ENCODE measurements around the gene PAX6. TPM values are rescaled to one million over a fixed set of nuclear protein-coding genes. Genes with fewer than 3 reads are reported as not detected.
A peak's percentile ranks its signal among the peaks of the same experiment; 100 is the strongest.

PAX6 gene
- total and polyA plus RNA-seq, 2 donors from 2014 or later = not detected

DNA sequence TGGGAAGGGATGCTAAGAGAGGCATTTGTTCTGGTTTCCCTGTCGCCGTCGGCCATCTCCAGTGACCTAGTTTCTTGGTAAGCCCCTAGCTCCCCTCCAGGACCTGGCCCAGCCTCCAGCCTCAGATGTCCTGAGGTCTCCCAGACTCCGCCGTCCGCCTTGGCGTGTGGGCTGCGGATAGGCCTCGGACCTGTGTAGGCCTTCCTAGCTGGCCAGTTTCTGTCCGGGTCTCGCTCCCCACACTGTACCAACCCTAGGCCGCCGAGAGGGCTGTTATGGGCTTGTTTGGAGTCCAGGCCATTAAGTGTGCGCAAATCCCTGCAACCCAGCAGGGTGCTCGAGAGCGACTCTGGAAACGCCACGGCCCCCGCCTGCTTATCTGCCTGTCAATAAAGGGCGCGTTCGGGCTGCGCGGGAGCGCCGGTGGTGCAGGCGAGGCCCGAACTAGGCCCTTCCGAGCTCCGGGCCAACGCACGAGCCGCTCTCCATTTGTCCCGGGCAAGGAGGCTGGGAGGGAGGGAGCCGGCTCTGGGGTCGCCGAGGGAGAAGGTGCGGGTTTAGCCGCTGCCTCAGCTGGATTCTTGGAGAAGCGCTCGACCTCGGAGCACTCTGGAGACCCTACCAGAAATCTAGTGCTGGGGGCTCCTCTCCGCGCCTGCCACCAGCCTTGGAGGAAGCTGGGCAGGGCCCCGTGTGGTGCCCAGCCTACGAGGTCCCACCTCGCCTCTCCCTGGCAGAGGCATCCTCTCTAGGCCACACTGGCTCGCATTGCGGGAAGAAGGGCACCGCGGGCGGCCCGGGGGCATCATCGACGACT is 8.7 kb upstream of the PAX6 start:
- TF ChIP-seq, protein P1, sequence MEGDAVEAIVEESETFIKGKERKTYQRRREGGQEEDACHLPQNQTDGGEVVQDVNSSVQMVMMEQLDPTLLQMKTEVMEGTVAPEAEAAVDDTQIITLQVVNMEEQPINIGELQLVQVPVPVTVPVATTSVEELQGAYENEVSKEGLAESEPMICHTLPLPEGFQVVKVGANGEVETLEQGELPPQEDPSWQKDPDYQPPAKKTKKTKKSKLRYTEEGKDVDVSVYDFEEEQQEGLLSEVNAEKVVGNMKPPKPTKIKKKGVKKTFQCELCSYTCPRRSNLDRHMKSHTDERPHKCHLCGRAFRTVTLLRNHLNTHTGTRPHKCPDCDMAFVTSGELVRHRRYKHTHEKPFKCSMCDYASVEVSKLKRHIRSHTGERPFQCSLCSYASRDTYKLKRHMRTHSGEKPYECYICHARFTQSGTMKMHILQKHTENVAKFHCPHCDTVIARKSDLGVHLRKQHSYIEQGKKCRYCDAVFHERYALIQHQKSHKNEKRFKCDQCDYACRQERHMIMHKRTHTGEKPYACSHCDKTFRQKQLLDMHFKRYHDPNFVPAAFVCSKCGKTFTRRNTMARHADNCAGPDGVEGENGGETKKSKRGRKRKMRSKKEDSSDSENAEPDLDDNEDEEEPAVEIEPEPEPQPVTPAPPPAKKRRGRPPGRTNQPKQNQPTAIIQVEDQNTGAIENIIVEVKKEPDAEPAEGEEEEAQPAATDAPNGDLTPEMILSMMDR (IDR thresholded peaks at IDR 0.05; ENCODE audit: borderline replicate concordance, extremely low read depth, insufficient read depth) = no peak
- no peak for FAIRE-seq
- Histone ChIP-seq H3K9me3 (ENCODE audit: control insufficient read depth in 2 of 3, insufficient read depth in 1 of 3, low read length in 3 of 3) (no peaks in the 10 kb centered on the region), H3K9ac (ENCODE audit: low read length in 3 of 3) (no peak overlapping the region), H3K4me3 (ENCODE audit: low read length in 3 of 3) (no peak overlapping the region), H3K27ac (ENCODE audit: low read depth in 2 of 2, low read length in 2 of 2) (no peak overlapping the region), H3K36me3 (ENCODE audit: control insufficient read depth in 2 of 3, insufficient read depth in 3 of 3, low read length in 3 of 3) (no peaks in the 10 kb centered on the region), H3K4me1 (ENCODE audit: control insufficient read depth in 2 of 3, insufficient read depth in 2 of 3, low read depth in 1 of 3, low read length in 3 of 3) (peaks cover 0 to 5% (median 2%) of the 10 kb centered on the region in 3 donors), H3K27me3 (ENCODE audit: control insufficient read depth, insufficient read depth, low read length) (peaks cover 81% of the 10 kb centered on the region)
- peak in 4 of 5 donors; percentile 10 to 71 (median 27) for DNase-seq
- intact Hi-C loops (cut with DNase I) = no loop called here

DNA sequence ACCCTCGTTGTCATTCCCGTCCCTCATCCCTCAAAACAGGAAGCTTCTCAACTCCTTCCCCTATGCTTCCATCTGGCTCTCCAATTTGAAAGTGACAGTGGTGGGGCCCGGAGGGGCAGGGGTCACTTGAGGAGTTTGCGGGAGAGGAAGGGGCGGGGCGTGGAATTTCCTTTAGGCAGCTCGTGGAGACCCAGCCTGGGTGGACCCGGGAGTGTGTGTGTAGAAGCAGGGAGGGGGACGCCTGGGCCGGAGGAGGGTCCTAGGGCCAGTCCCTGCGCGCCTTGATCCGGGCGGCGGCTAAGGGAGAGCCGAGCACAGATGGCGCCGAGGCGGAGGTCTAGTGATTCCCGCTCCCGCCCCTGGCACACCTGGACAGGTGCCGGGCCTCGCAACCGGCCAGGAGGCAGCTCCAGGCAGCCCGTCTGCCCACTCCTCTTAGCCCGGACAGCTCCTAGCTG is 7.8 kb upstream of the PAX6 start:
- Histone ChIP-seq H3K4me1 (ENCODE audit: control insufficient read depth in 2 of 3, insufficient read depth in 2 of 3, low read depth in 1 of 3, low read length in 3 of 3) (peaks cover 0 to 6% (median 5%) of the 10 kb centered on the region in 3 donors), H3K4me3 (ENCODE audit: low read length in 3 of 3) (no peak overlapping the region), H3K27me3 (ENCODE audit: control insufficient read depth, insufficient read depth, low read length) (peaks cover 80% of the 10 kb centered on the region), H3K27ac (ENCODE audit: low read depth in 2 of 2, low read length in 2 of 2) (no peak overlapping the region), H3K9me3 (ENCODE audit: control insufficient read depth in 2 of 3, insufficient read depth in 1 of 3, low read length in 3 of 3) (no peaks in the 10 kb centered on the region), H3K36me3 (ENCODE audit: control insufficient read depth in 2 of 3, insufficient read depth in 3 of 3, low read length in 3 of 3) (no peaks in the 10 kb centered on the region), H3K9ac (ENCODE audit: low read length in 3 of 3) (no peak overlapping the region)
- intact Hi-C loops (cut with DNase I) = no loop called here
- TF ChIP-seq, protein P1 (IDR thresholded peaks at IDR 0.05; ENCODE audit: borderline replicate concordance, extremely low read depth, insufficient read depth) = no peak
- peak in 2 of 5 donors; percentile 42 to 61 for DNase-seq
- no peak for FAIRE-seq

DNA sequence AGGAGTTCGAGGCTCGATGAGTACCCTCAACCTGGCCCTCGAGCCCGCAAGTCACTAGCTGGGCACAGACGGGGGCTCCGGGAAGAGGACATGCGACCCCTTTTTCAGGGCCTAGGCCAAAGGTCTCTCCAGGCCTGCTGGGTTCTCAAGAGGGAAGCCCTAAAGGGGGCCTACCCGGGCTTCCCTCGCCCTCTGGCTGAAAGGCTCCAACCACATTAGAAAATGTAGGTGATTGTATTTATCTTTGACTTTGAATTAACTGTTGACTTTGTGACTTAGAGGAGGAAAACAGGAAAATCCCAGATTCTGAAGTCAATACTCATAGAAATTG is 7.3 kb upstream of the PAX6 start:
- intact Hi-C loops (cut with DNase I) = no loop called here
- Histone ChIP-seq H3K9ac (ENCODE audit: low read length in 3 of 3) (no peak overlapping the region), H3K27me3 (ENCODE audit: control insufficient read depth, insufficient read depth, low read length) (peaks cover 79% of the 10 kb centered on the region), H3K4me1 (ENCODE audit: control insufficient read depth in 2 of 3, insufficient read depth in 2 of 3, low read depth in 1 of 3, low read length in 3 of 3) (peaks cover 0 to 9% (median 5%) of the 10 kb centered on the region in 3 donors), H3K36me3 (ENCODE audit: control insufficient read depth in 2 of 3, insufficient read depth in 3 of 3, low read length in 3 of 3) (no peaks in the 10 kb centered on the region), H3K4me3 (ENCODE audit: low read length in 3 of 3) (no peak overlapping the region), H3K27ac (ENCODE audit: low read depth in 2 of 2, low read length in 2 of 2) (no peak overlapping the region), H3K9me3 (ENCODE audit: control insufficient read depth in 2 of 3, insufficient read depth in 1 of 3, low read length in 3 of 3) (no peaks in the 10 kb centered on the region)
- TF ChIP-seq, protein P1 (IDR thresholded peaks at IDR 0.05; ENCODE audit: borderline replicate concordance, extremely low read depth, insufficient read depth) = no peak
- no peak for FAIRE-seq
- DNase-seq = no peak
